T-cell (primary cell): ENCODE data around the gene BFSP2. TPM values are rescaled to one million over a fixed set of nuclear protein-coding genes. Genes with fewer than 3 reads are reported as not detected.

ENCODE experiments used
- ATAC-seq, 4 experiments: fragments of 200-7000 bp in 3 of 4; fragments of 150-1000 bp in 1 of 4; cut with Tn5 transposase; replicated peaks in 1 of 4; 1 replicate in 3 of 4; 2 replicates in 1 of 4; pipeline ENCODE4 v1.10.0; 2021; ENCODE audit warnings: moderate library complexity in 3 of 4, mild to moderate bottlenecking in 2 of 4, moderate number of reproducible peaks in 1 of 4
- CTCF ChIA-PET, 2 donors: fragments of 300-600 bp; sonication (Branson Sonifier 250); formaldehyde crosslinking; loops; one replicate each; lab custom pipeline; 2022; ENCODE audit warnings: antibody characterized with exemption in 2 of 2; lab: Charles Lee
- POLR2A ChIA-PET, 2 donors: fragments of 300-600 bp; sonication (Branson Sonifier 250); formaldehyde crosslinking; loops; one replicate each; lab custom pipeline; 2022; ENCODE audit warnings: antibody characterized with exemption in 2 of 2; lab: Charles Lee
- DNase-seq, 35 experiments: peaks; one replicate each; pipeline versions ENCODE4 v3.0.0 to v3.0.0-alpha.2; 2013 to 2023
- H3K27ac ChIP-seq: one replicate; pipeline ENCODE4 v1.5.1; 2013; ENCODE audit warnings: low read length
- H3K27me3 ChIP-seq, 2 experiments: replicated peaks in 1 of 2; 1 replicate in 1 of 2; 2 replicates in 1 of 2; pipeline versions ENCODE4 v1.6.1 to v1.7.0; 2013; ENCODE audit warnings: low read length in 1 of 2, mixed read lengths in 1 of 2; ENCODE audit not compliant: control insufficient read depth in 2 of 2, insufficient read depth in 2 of 2; ENCODE audit errors: extremely low read depth in 1 of 2
- H3K36me3 ChIP-seq, 2 donors: 1 replicate in 1 of 2; 2 replicates in 1 of 2; pipeline versions ENCODE4 v1.6.1 to v1.7.0; 2013; ENCODE audit warnings: low read length in 1 of 2; ENCODE audit not compliant: control insufficient read depth in 2 of 2, insufficient read depth in 1 of 2; ENCODE audit errors: extremely low read depth in 1 of 2
- H3K4me1 ChIP-seq, 2 experiments: 1 replicate in 1 of 2; 2 replicates in 1 of 2; pipeline versions ENCODE4 v1.6.1 to v1.7.0; 2013; ENCODE audit warnings: low read length in 2 of 2, mixed read lengths in 1 of 2; ENCODE audit not compliant: insufficient read depth in 2 of 2, control insufficient read depth in 1 of 2; ENCODE audit errors: extremely low read depth in 1 of 2
- H3K4me3 ChIP-seq, 2 donors: 1 replicate in 1 of 2; 2 replicates in 1 of 2; pipeline versions ENCODE4 v1.5.1 to v1.7.0; 2013; ENCODE audit warnings: mild to moderate bottlenecking in 2 of 2, low read length in 1 of 2, moderate library complexity in 1 of 2; ENCODE audit not compliant: control insufficient read depth in 1 of 2; ENCODE audit errors: extremely low read depth in 1 of 2
- H3K9me3 ChIP-seq: 2 replicates; pipeline ENCODE4 v1.7.0; 2013
- H3K27ac Mint-ChIP-seq, 2 donors: one replicate each; pipeline ENCODE4 v1.8.0; 2020 to 2021; ENCODE audit warnings: mild to moderate bottlenecking in 2 of 2, mixed read lengths in 2 of 2
- H3K27me3 Mint-ChIP-seq, 2 donors: one replicate each; pipeline ENCODE4 v1.8.0; 2021 to 2022; ENCODE audit warnings: mixed read lengths in 2 of 2
- H3K36me3 Mint-ChIP-seq: one replicate; pipeline ENCODE4 v1.8.0; 2021; ENCODE audit warnings: mixed read lengths
- H3K4me1 Mint-ChIP-seq, 3 donors: one replicate each; pipeline ENCODE4 v1.8.0; 2020 to 2022; ENCODE audit warnings: mixed read lengths in 3 of 3, mild to moderate bottlenecking in 1 of 3
- H3K4me3 Mint-ChIP-seq, 3 donors: one replicate each; pipeline ENCODE4 v1.8.0; 2020 to 2022; ENCODE audit warnings: mild to moderate bottlenecking in 3 of 3, mixed read lengths in 3 of 3, moderate library complexity in 3 of 3
- H3K9me3 Mint-ChIP-seq, 3 donors: one replicate each; pipeline ENCODE4 v1.8.0; 2020 to 2022; ENCODE audit warnings: mixed read lengths in 3 of 3
- WGBS: methylation state at CpG from one replicate; pipeline ENCODE4 v1.1.5; 2013; ENCODE audit warnings: missing lambda C conversion rate; ENCODE audit not compliant: insufficient coverage; 5-methylcytosine and 5-hydroxymethylcytosine counted together
- total RNA-seq, 35 experiments: library from RNA in 6 of 35; stranded (reverse) in 6 of 35; fragments of 120-200 nt in 1 of 35; gene quantifications; one replicate each; pipeline versions ENCODE4 v1.2.1 to v1.2.4 and lab custom pipeline; 2013 to 2026

Gene BFSP2
- total RNA-seq, 5 donors from 2014 or later (not counting 1 experiment from before 2014, with no cell fraction given), result 0.98 TPM; not detected in 4

GRCh38 chr3:133489466-133490085 is 89.7 kb downstream of the BFSP2 start:
- Mint-ChIP-seq H3K27me3 (no peaks in the 10 kb centered on the region), H3K4me1 (peaks cover 57 to 65% (median 62%) of the 10 kb centered on the region in 3 donors), H3K9me3 (no peaks in the 10 kb centered on the region), H3K4me3 (peak overlapping the region in 2 of 3 donors; percentile 54 to 77), H3K27ac (peak overlapping the region; percentile 97 to 99), H3K36me3 (no peaks in the 10 kb centered on the region)
- no peak for DNase-seq
- WGBS, result 73% methylated on average over 2 of the region's 5 CpGs
- peak overlapping the region; percentile 78 for H3K27ac ChIP-seq
- peaks cover 0 to 5% of the 10 kb centered on the region in 2 experiments for H3K27me3 ChIP-seq
- H3K4me3 ChIP-seq, result no peak overlapping the region
- H3K4me1 ChIP-seq, result peaks cover 27 to 36% of the 10 kb centered on the region in 2 experiments
- ATAC-seq, result no peak
- no peaks in the 10 kb centered on the region for H3K36me3 ChIP-seq
- ChIA-PET CTCF (interaction anchor here (0.7 to 3.1 kb wide), 17 partner anchors 9 to 89 kb away, joined by 3 to 14 read pairs (median 4); partner anchors contain the start of gene CDV3 (in 1 of the 2)), POLR2A (interaction anchor here (0.7 to 1.3 kb wide), 4 partner anchors 20 to 993 kb away, joined by 3 to 5 read pairs (median 4); no protein-coding TSS in a partner anchor)
- H3K9me3 ChIP-seq, result no peaks in the 10 kb centered on the region

GRCh38 chr3:133490468-133491351 is 90.9 kb downstream of the BFSP2 start:
- Histone ChIP-seq H3K27ac (peak overlapping the region; percentile 78), H3K9me3 (no peaks in the 10 kb centered on the region), H3K4me1 (peaks cover 27 to 36% of the 10 kb centered on the region in 2 experiments), H3K36me3 (no peaks in the 10 kb centered on the region), H3K4me3 (peak overlapping the region; percentile 12 to 35), H3K27me3 (peaks cover 0 to 5% of the 10 kb centered on the region in 2 experiments)
- H3K36me3 Mint-ChIP-seq, result no peaks in the 10 kb centered on the region
- peak; percentile 73 to 83 (median 80) for ATAC-seq
- CTCF ChIA-PET, result interaction anchor here (0.6 to 3.1 kb wide), 8 partner anchors 11 to 773 kb away, joined by 3 to 12 read pairs (median 4); no protein-coding TSS in a partner anchor
- peak in 34 of 35 experiments; percentile 16 to 70 (median 42) for DNase-seq
- POLR2A ChIA-PET, result interaction anchor here (0.6 to 0.7 kb wide), 2 partner anchors 9 to 10 kb away, joined by 3 to 4 read pairs; no protein-coding TSS in a partner anchor
- peak overlapping the region; percentile 54 to 77 (median 61) for H3K4me3 Mint-ChIP-seq
- WGBS, result 33% methylated on average over 10 of the region's 12 CpGs
- peak overlapping the region; percentile 97 to 99 for H3K27ac Mint-ChIP-seq
- H3K4me1 Mint-ChIP-seq, result peaks cover 59 to 69% (median 64%) of the 10 kb centered on the region in 3 donors
- no peaks in the 10 kb centered on the region for H3K27me3 Mint-ChIP-seq
- H3K9me3 Mint-ChIP-seq, result no peaks in the 10 kb centered on the region

GRCh38 chr3:133491481-133492059 is 91.7 kb downstream of the BFSP2 start:
- H3K36me3 ChIP-seq, result no peaks in the 10 kb centered on the region
- Mint-ChIP-seq H3K27ac (peak overlapping the region; percentile 97 to 99), H3K9me3 (no peaks in the 10 kb centered on the region), H3K4me3 (peak overlapping the region; percentile 54 to 77 (median 61)), H3K36me3 (no peaks in the 10 kb centered on the region), H3K27me3 (no peaks in the 10 kb centered on the region), H3K4me1 (peaks cover 59 to 69% (median 64%) of the 10 kb centered on the region in 3 donors)
- DNase-seq (no peak), ATAC-seq (no peak)
- peaks cover 0 to 1% of the 10 kb centered on the region in 2 experiments for H3K27me3 ChIP-seq
- H3K4me1 ChIP-seq, result peaks cover 27 to 36% of the 10 kb centered on the region in 2 experiments
- POLR2A ChIA-PET, result no interaction called here
- CTCF ChIA-PET, result interaction anchor here (0.6 to 1.9 kb wide), 6 partner anchors 16 to 774 kb away, joined by 3 to 11 read pairs (median 4); no protein-coding TSS in a partner anchor
- WGBS, result 56% methylated on average over 3 of the region's 3 CpGs
- no peaks in the 10 kb centered on the region for H3K9me3 ChIP-seq
- peak overlapping the region; percentile 78 for H3K27ac ChIP-seq
- peak overlapping the region in 1 of 2 donors; percentile 35 for H3K4me3 ChIP-seq

GRCh38 chr3:133492159-133492741 is 92.4 kb downstream of the BFSP2 start:
- ChIA-PET CTCF (interaction anchor here in 1 of 2 donors (0.6 to 1.0 kb wide), 2 partner anchors 68 to 86 kb away, joined by 3 read pairs; no protein-coding TSS in a partner anchor), POLR2A (no interaction called here)
- Histone ChIP-seq H3K9me3 (no peaks in the 10 kb centered on the region), H3K36me3 (no peaks in the 10 kb centered on the region), H3K4me3 (no peak overlapping the region), H3K27me3 (no peaks in the 10 kb centered on the region), H3K27ac (peak overlapping the region; percentile 78), H3K4me1 (peaks cover 27 to 36% of the 10 kb centered on the region in 2 experiments)
- Mint-ChIP-seq H3K27me3 (no peaks in the 10 kb centered on the region), H3K27ac (peak overlapping the region; percentile 97 to 99), H3K9me3 (no peaks in the 10 kb centered on the region), H3K4me3 (peak overlapping the region in 1 of 3 donors; percentile 77), H3K36me3 (no peaks in the 10 kb centered on the region), H3K4me1 (peaks cover 59 to 69% (median 64%) of the 10 kb centered on the region in 3 donors)
- 73% methylated on average over 6 of the region's 6 CpGs for WGBS
- DNase-seq (peak in 1 of 35 experiments; percentile 9), ATAC-seq (no peak)

- Histone ChIP-seq H3K9me3 (no peaks in the 10 kb centered on the region), H3K4me3 (no peak overlapping the region), H3K27me3 (no peaks in the 10 kb centered on the region), H3K4me1 (peaks cover 33 to 39% of the 10 kb centered on the region in 2 experiments), H3K36me3 (no peaks in the 10 kb centered on the region), H3K27ac (no peak overlapping the region)
- Mint-ChIP-seq H3K4me3 (peak overlapping the region in 1 of 3 donors; percentile 4), H3K36me3 (no peaks in the 10 kb centered on the region), H3K9me3 (no peaks in the 10 kb centered on the region), H3K4me1 (peaks cover 50 to 60% (median 55%) of the 10 kb centered on the region in 3 donors), H3K27me3 (no peaks in the 10 kb centered on the region), H3K27ac (peak overlapping the region in 1 of 2 donors; percentile 70)
- ChIA-PET POLR2A (no interaction called here), CTCF (no interaction called here)
- ATAC-seq, result no peak
- 92% methylated on average over 2 of the region's 6 CpGs for WGBS
- peak in 1 of 35 experiments; percentile 16 for DNase-seq
Observed at GRCh38 chr3:133494469-133494868, 94.6 kb downstream of the BFSP2 start.
